Natural killer cell (primary cell): ENCODE data around the gene PDGFC. TPM values are rescaled to one million over a fixed set of nuclear protein-coding genes. Genes with fewer than 3 reads are reported as not detected.
"Not testable (repeated sequence)": the region's sequence is repeated elsewhere in the genome, so short reads cannot be mapped to it uniquely, and the experiment has no call there.

Experiments
- ATAC-seq, 3 donors: fragments of 150-1000 bp in 2 of 3; fragments of 200-7000 bp in 1 of 3; cut with Tn5 transposase; 1 replicate in 1 of 3; 2 replicates in 2 of 3; pipeline ENCODE4 v1.10.0; 2021; ENCODE audit warnings: mild to moderate bottlenecking in 2 of 3, moderate library complexity in 2 of 3
- DNase-seq, 2 donors: peaks; one replicate each; pipeline versions ENCODE4 v3.0.0 to v3.0.0-alpha.2; 2013 to 2021; ENCODE audit warnings: mixed read lengths in 1 of 2
- H3K27ac ChIP-seq: one replicate; pipeline ENCODE4 v1.5.1; 2013; ENCODE audit warnings: mild to moderate bottlenecking, low read length
- H3K27me3 ChIP-seq: one replicate; pipeline ENCODE4 v1.6.1; 2013; ENCODE audit warnings: low read length; ENCODE audit not compliant: control insufficient read depth, insufficient read depth
- H3K36me3 ChIP-seq: one replicate; pipeline ENCODE4 v1.6.1; 2013; ENCODE audit warnings: low read length; ENCODE audit not compliant: control insufficient read depth, insufficient read depth
- H3K4me1 ChIP-seq: one replicate; pipeline ENCODE4 v1.6.1; 2013; ENCODE audit warnings: low read length; ENCODE audit not compliant: control insufficient read depth, insufficient read depth
- H3K4me3 ChIP-seq: one replicate; pipeline ENCODE4 v1.5.1; 2013; ENCODE audit warnings: low read length
- H3K9me3 ChIP-seq: one replicate; pipeline ENCODE4 v1.6.1; 2013; ENCODE audit warnings: low read length; ENCODE audit not compliant: control insufficient read depth, insufficient read depth
- H3K27ac Mint-ChIP-seq, 2 donors: one replicate each; pipeline ENCODE4 v1.8.0; 2022; ENCODE audit warnings: mild to moderate bottlenecking in 2 of 2, mixed read lengths in 2 of 2, moderate library complexity in 1 of 2
- H3K27me3 Mint-ChIP-seq, 2 donors: one replicate each; pipeline ENCODE4 v1.8.0; 2022; ENCODE audit warnings: low read depth in 2 of 2, mixed read lengths in 2 of 2
- H3K36me3 Mint-ChIP-seq: one replicate; pipeline ENCODE4 v1.8.0; 2022; ENCODE audit warnings: mixed read lengths
- H3K4me1 Mint-ChIP-seq, 2 donors: one replicate each; pipeline ENCODE4 v1.8.0; 2022; ENCODE audit warnings: mixed read lengths in 2 of 2
- H3K4me3 Mint-ChIP-seq: one replicate; pipeline ENCODE4 v1.8.0; 2022; ENCODE audit warnings: mild to moderate bottlenecking, moderate library complexity, mixed read lengths
- H3K9me3 Mint-ChIP-seq, 2 donors: one replicate each; pipeline ENCODE4 v1.8.0; 2022; ENCODE audit warnings: mixed read lengths in 2 of 2
- CTCF ChIP-seq: fragments of 200-600 bp; IDR thresholded peaks from one replicate; pipeline ENCODE4 v1.8.0; 2022; ENCODE audit warnings: antibody characterized with exemption
- WGBS: methylation state at CpG from one replicate; pipeline ENCODE4 v1.1.7; 2013; ENCODE audit warnings: missing lambda C conversion rate; ENCODE audit not compliant: insufficient coverage; 5-methylcytosine and 5-hydroxymethylcytosine counted together
- intact Hi-C: fragments of 100-400 bp; cut with micrococcal nuclease; formaldehyde crosslinking; loops from one replicate; pipeline ENCODE4 v1.14.2; 2022
- total RNA-seq, 4 donors: library from RNA; stranded (reverse); fragments of 120-200 nt in 1 of 4; gene quantifications; one replicate each; pipeline versions ENCODE4 v1.2.3 to v1.2.4, GENCODE V29; 2013 to 2022

The PDGFC gene
- total RNA-seq, 3 donors from 2014 or later (not counting 1 experiment from before 2014, with no cell fraction given), result 0.72 to 1.6 (median 0.90) TPM

GRCh38 chr4:156933633-156934258, 37.9 kb downstream of the PDGFC start:
- H3K36me3 Mint-ChIP-seq, result no peaks in the 10 kb centered on the region
- H3K4me3 Mint-ChIP-seq, result no peak overlapping the region
- Histone ChIP-seq H3K27me3 (no peaks in the 10 kb centered on the region), H3K4me3 (no peak overlapping the region), H3K27ac (no peak overlapping the region), H3K36me3 (no peaks in the 10 kb centered on the region), H3K9me3 (no peaks in the 10 kb centered on the region), H3K4me1 (no peaks in the 10 kb centered on the region)
- no peaks in the 10 kb centered on the region for H3K27me3 Mint-ChIP-seq
- ATAC-seq (no peak), DNase-seq (no peak)
- no peak for TF ChIP-seq CTCF
- intact Hi-C loops, result no loop called here
- 80% methylated on average over 3 of the region's 5 CpGs for WGBS
- no peak overlapping the region for H3K27ac Mint-ChIP-seq
- peaks cover 0 to 7% of the 10 kb centered on the region in 2 donors for H3K9me3 Mint-ChIP-seq
- H3K4me1 Mint-ChIP-seq, result no peaks in the 10 kb centered on the region

GRCh38 chr4:156932360-156932759, 39.2 kb downstream of the PDGFC start:
- WGBS, result no CpG with 5 or more reads among the region's 2 CpGs
- H3K4me3 Mint-ChIP-seq, H3K27ac Mint-ChIP-seq, H3K4me1 Mint-ChIP-seq, H3K36me3 Mint-ChIP-seq, intact Hi-C loops, DNase-seq, H3K9me3 ChIP-seq, H3K36me3 ChIP-seq, H3K4me3 ChIP-seq, ATAC-seq, H3K4me1 ChIP-seq, H3K27ac ChIP-seq, H3K27me3 ChIP-seq, H3K9me3 Mint-ChIP-seq, H3K27me3 Mint-ChIP-seq: not testable (repeated sequence)

DNA sequence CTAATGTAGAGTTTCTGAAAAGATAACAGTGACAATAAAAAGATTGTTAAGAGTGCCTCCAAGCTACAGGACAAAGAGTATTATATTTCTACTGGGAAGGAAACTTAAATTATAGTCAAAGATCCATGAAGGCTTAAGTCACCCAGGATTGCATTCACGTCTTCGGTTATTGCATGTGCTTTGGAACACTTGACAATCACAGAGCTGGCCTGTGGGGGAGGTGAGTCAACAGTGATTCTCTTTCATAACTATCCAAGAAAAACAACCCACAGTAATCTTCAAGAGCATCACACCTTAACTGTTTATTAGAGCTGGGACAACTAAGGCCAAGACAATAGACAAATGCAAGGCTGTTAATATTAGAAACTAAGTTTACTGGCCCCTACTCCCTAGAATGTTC, 40.3 kb downstream of the PDGFC start:
- DNase-seq (no peak), ATAC-seq (no peak)
- intact Hi-C loops, result no loop called here
- Histone ChIP-seq H3K36me3 (no peaks in the 10 kb centered on the region), H3K4me3 (no peak overlapping the region), H3K27ac (no peak overlapping the region), H3K4me1 (no peaks in the 10 kb centered on the region), H3K9me3 (peaks cover 3% of the 10 kb centered on the region), H3K27me3 (no peaks in the 10 kb centered on the region)
- Mint-ChIP-seq H3K4me1 (no peaks in the 10 kb centered on the region), H3K36me3 (no peaks in the 10 kb centered on the region), H3K27me3 (no peaks in the 10 kb centered on the region), H3K9me3 (peaks cover 3 to 5% of the 10 kb centered on the region in 2 donors), H3K4me3 (no peak overlapping the region), H3K27ac (no peak overlapping the region)
- WGBS, result 100% methylated on average over 1 of the region's 2 CpGs
- TF ChIP-seq CTCF, result no peak

DNA sequence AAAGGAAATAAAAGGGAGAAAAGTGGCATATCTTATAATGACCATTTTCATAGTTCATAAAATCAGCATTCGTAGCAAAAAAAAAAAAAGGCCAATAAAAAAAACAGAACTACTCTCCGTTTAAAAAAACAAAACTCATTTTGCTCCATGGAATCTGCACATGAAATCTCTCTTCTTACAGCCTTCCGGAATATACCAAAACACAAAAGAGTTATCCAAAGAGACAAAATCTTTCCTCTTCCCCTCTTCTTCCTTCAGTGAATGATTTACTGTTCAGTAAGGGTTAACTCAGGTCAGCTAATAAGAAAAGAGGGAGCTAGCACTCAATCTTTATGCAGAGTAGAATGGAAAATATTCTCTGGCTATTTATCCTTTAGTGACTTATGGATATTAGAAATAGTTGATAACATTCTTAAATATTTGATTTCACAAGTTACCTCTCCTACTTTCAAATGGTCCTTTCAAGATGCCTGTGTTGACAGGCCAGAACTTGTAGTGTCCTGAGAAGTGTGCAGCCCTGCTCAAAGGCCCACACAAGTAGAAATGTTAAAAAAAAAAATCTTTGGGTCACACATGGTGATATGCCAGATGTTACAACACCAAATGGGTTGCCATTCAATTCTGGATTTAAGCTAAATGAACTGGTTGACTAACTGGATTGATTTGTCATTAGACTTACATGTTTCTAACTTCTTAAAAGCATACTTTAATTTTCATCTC, 42.1 kb downstream of the PDGFC start:
- Mint-ChIP-seq H3K9me3 (peaks cover 8 to 11% of the 10 kb centered on the region in 2 donors), H3K27me3 (no peaks in the 10 kb centered on the region), H3K36me3 (no peaks in the 10 kb centered on the region), H3K4me3 (no peak overlapping the region), H3K27ac (no peak overlapping the region), H3K4me1 (no peaks in the 10 kb centered on the region)
- Histone ChIP-seq H3K27me3 (no peaks in the 10 kb centered on the region), H3K4me1 (no peaks in the 10 kb centered on the region), H3K36me3 (no peaks in the 10 kb centered on the region), H3K27ac (no peak overlapping the region), H3K4me3 (no peak overlapping the region), H3K9me3 (peaks cover 3% of the 10 kb centered on the region)
- TF ChIP-seq CTCF, result no peak
- 83% methylated on average over 3 of the region's 3 CpGs for WGBS
- intact Hi-C loops, result no loop called here
- DNase-seq, result no peak
- no peak for ATAC-seq
